HEK293 (cell line): ENCODE data around the gene SLC46A1.

Experiments
- FEZF1 ChIP-seq: fragments of 450-650 bp; formaldehyde crosslinking; IDR thresholded peaks from 2 replicates; pipeline ENCODE4 v1.5.1; 2016; ENCODE audit warnings: missing biosample characterization, missing genetic modification characterization
- GLIS1 ChIP-seq: fragments of 450-650 bp; formaldehyde crosslinking; IDR thresholded peaks from 2 replicates; pipeline ENCODE4 v1.5.1; 2016; ENCODE audit warnings: missing biosample characterization, missing genetic modification characterization
- HOXA7 ChIP-seq: sonication (generic); formaldehyde crosslinking; IDR thresholded peaks from 2 replicates; pipeline ENCODE4 v1.8.1; 2022; ENCODE audit warnings: missing genetic modification reagents, borderline replicate concordance
- IKZF3 ChIP-seq: fragments of 450-650 bp; IDR thresholded peaks from 2 replicates; pipeline ENCODE4 v1.5.0; 2018; ENCODE audit warnings: missing biosample characterization, mild to moderate bottlenecking, missing genetic modification characterization, moderate library complexity
- KLF10 ChIP-seq: fragments of 450-650 bp; IDR thresholded peaks from 2 replicates; pipeline ENCODE4 v1.5.1; 2018; ENCODE audit warnings: missing biosample characterization, mild to moderate bottlenecking, missing genetic modification characterization
- KLF7 ChIP-seq: fragments of 450-650 bp; formaldehyde crosslinking; IDR thresholded peaks from 2 replicates; pipeline ENCODE4 v1.5.1; 2016; ENCODE audit warnings: missing biosample characterization, missing genetic modification characterization, borderline replicate concordance
- KLF9 ChIP-seq: fragments of 450-650 bp; formaldehyde crosslinking; IDR thresholded peaks from 2 replicates; pipeline ENCODE4 v1.5.1; 2016; ENCODE audit warnings: missing biosample characterization, missing genetic modification characterization, low read depth
- MYNN ChIP-seq: fragments of 450-650 bp; formaldehyde crosslinking; IDR thresholded peaks from 2 replicates; pipeline ENCODE4 v1.5.1; 2016; ENCODE audit warnings: missing biosample characterization, missing genetic modification characterization, borderline replicate concordance
- MZF1 ChIP-seq: fragments of 450-650 bp; formaldehyde crosslinking; IDR thresholded peaks from 2 replicates; pipeline ENCODE4 v1.5.1; 2017; ENCODE audit warnings: missing biosample characterization, missing genetic modification characterization, borderline replicate concordance
- SALL2 ChIP-seq: fragments of 450-650 bp; formaldehyde crosslinking; IDR thresholded peaks from 2 replicates; pipeline ENCODE4 v1.5.0; 2017; ENCODE audit warnings: missing biosample characterization, mild to moderate bottlenecking, missing genetic modification characterization, borderline replicate concordance
- SP2 ChIP-seq: fragments of 450-650 bp; formaldehyde crosslinking; IDR thresholded peaks from 2 replicates; pipeline ENCODE4 v1.5.1; 2016; ENCODE audit warnings: missing biosample characterization, missing genetic modification characterization
- TRIM28 ChIP-seq: IDR thresholded peaks from 2 replicates; pipeline ENCODE4 v1.6.1; 2011; ENCODE audit warnings: low read length, control low read depth, borderline replicate concordance
- WT1 ChIP-seq: fragments of 450-650 bp; formaldehyde crosslinking; IDR thresholded peaks from 2 replicates; pipeline ENCODE4 v1.5.1; 2016; ENCODE audit warnings: missing biosample characterization, missing genetic modification characterization
- ZNF10 ChIP-seq: fragments of 450-650 bp; formaldehyde crosslinking; IDR thresholded peaks from 2 replicates; pipeline ENCODE4 v1.5.1; 2017; ENCODE audit warnings: missing biosample characterization, missing genetic modification characterization
- ZNF140 ChIP-seq: fragments of 450-650 bp; formaldehyde crosslinking; IDR thresholded peaks from 2 replicates; pipeline ENCODE4 v1.5.1; 2016; ENCODE audit warnings: missing biosample characterization, missing genetic modification characterization
- ZNF16 ChIP-seq: fragments of 450-650 bp; formaldehyde crosslinking; IDR thresholded peaks from 2 replicates; pipeline ENCODE4 v1.5.1; 2016; ENCODE audit warnings: low read depth, missing biosample characterization, missing genetic modification characterization
- ZNF239 ChIP-seq: fragments of 450-650 bp; formaldehyde crosslinking; IDR thresholded peaks from 2 replicates; pipeline ENCODE4 v1.5.1; 2016; ENCODE audit warnings: missing biosample characterization, missing genetic modification characterization
- ZNF266 ChIP-seq: fragments of 450-650 bp; formaldehyde crosslinking; IDR thresholded peaks from 2 replicates; pipeline ENCODE4 v1.5.1; 2016; ENCODE audit warnings: missing biosample characterization, missing genetic modification characterization, low read depth
- ZNF302 ChIP-seq: fragments of 450-650 bp; formaldehyde crosslinking; IDR thresholded peaks from 2 replicates; pipeline ENCODE4 v1.5.1; 2016; ENCODE audit warnings: missing biosample characterization, missing genetic modification characterization, low read depth
- ZNF426 ChIP-seq: fragments of 450-650 bp; formaldehyde crosslinking; IDR thresholded peaks from 2 replicates; pipeline ENCODE4 v1.5.1; 2017; ENCODE audit warnings: missing biosample characterization, missing genetic modification characterization, mild to moderate bottlenecking, inconsistent platforms, moderate library complexity
- ZNF549 ChIP-seq: fragments of 450-650 bp; IDR thresholded peaks from 2 replicates; pipeline ENCODE4 v1.5.1; 2018; ENCODE audit warnings: missing biosample characterization, missing genetic modification characterization, mild to moderate bottlenecking, inconsistent platforms, moderate library complexity
- ZNF658 ChIP-seq: fragments of 450-650 bp; formaldehyde crosslinking; IDR thresholded peaks from 2 replicates; pipeline ENCODE4; 2016; ENCODE audit warnings: missing biosample characterization, missing genetic modification characterization
- ZNF747 ChIP-seq: fragments of 450-650 bp; formaldehyde crosslinking; IDR thresholded peaks from 2 replicates; pipeline ENCODE4 v1.5.1; 2016; ENCODE audit warnings: missing biosample characterization, missing genetic modification characterization
- ZSCAN23 ChIP-seq: fragments of 450-650 bp; formaldehyde crosslinking; IDR thresholded peaks from 2 replicates; pipeline ENCODE4 v1.5.1; 2016; ENCODE audit warnings: missing biosample characterization, missing genetic modification characterization
- ZXDB ChIP-seq: fragments of 450-650 bp; formaldehyde crosslinking; IDR thresholded peaks from 2 replicates; pipeline ENCODE4 v1.5.1; 2016; ENCODE audit warnings: missing biosample characterization, missing genetic modification characterization
- TF ChIP-seq, protein P1 (sequence below): fragments of 450-650 bp; formaldehyde crosslinking; IDR thresholded peaks from 2 replicates; pipeline ENCODE4 v1.5.1; 2016; ENCODE audit warnings: missing biosample characterization, missing genetic modification characterization
- TF ChIP-seq, protein P2 (sequence below): fragments of 450-650 bp; formaldehyde crosslinking; conservative IDR thresholded peaks from 2 replicates; pipeline ENCODE4 v1.5.1; 2016; ENCODE audit warnings: low read depth, missing biosample characterization, missing genetic modification characterization
- TF ChIP-seq, protein P3 (sequence below): fragments of 450-650 bp; formaldehyde crosslinking; IDR thresholded peaks from 2 replicates; pipeline ENCODE4 v1.5.1; 2016; ENCODE audit warnings: missing biosample characterization, missing genetic modification characterization
- TF ChIP-seq, protein P4 (sequence below): fragments of 450-650 bp; formaldehyde crosslinking; IDR thresholded peaks from 2 replicates; pipeline ENCODE4 v1.5.1; 2017; ENCODE audit warnings: missing biosample characterization, mild to moderate bottlenecking, missing genetic modification characterization, moderate library complexity
- TF ChIP-seq, protein P5 (sequence below): fragments of 450-650 bp; formaldehyde crosslinking; IDR thresholded peaks from 2 replicates; pipeline ENCODE4 v1.5.1; 2017; ENCODE audit warnings: missing biosample characterization, missing genetic modification characterization

SLC46A1 gene

DNA sequence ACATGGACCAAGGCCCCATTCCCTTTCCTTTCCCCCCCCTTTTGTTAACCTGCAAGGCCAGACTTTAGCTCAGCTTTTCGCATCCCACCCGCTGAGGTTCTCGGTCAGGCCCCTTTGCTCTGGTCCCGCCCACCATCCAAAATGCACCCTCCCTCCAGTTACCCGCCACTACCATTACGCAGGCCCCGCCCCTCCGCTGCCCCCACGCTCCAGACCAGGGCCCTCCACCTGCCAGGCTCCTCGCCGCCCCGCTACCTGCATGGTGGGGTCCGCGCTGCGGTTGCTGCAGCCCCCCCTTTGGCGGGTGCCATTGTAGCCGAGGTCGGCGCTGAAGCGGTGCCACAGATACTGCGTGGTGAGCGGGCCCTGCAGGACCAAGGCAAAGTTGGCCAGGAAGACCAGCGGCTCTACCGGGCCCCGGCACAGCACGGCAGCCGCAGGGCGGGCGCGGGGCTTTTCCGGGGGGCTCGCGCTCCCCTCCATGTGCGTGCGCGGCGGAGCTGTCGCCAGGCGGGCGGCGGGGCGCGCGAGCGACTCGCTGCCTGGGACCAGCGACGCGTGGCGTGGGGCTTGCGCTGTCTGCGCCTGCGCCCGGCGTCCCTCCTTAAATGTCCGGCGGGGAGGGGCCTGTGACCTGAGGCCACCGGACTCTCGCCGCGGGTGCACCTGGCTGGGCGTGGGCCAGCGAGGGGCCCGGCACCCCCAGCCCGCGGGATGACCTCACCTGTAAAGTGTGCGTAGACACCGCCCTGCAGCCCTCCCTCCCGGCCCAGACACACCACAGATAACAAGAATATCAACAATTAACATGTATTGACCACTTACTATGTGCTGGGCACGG lies at the start of gene SLC46A1 (continued):
- TF ChIP-seq ZNF549 (tag by site-specific recombination) = no peak
- no peak for TF ChIP-seq ZXDB
- TF ChIP-seq ZNF239 (tag by site-specific recombination) = 0 out of 2 replicates have a peak, but pooled peaks have one; percentile 43
- TF ChIP-seq, protein P1, sequence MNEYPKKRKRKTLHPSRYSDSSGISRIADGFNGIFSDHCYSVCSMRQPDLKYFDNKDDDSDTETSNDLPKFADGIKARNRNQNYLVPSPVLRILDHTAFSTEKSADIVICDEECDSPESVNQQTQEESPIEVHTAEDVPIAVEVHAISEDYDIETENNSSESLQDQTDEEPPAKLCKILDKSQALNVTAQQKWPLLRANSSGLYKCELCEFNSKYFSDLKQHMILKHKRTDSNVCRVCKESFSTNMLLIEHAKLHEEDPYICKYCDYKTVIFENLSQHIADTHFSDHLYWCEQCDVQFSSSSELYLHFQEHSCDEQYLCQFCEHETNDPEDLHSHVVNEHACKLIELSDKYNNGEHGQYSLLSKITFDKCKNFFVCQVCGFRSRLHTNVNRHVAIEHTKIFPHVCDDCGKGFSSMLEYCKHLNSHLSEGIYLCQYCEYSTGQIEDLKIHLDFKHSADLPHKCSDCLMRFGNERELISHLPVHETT (tag by site-specific recombination) = no peak
- 0 out of 2 replicates have a peak, but pooled peaks have one; percentile 15 for TF ChIP-seq WT1 (tag by site-specific recombination)
- peak; percentile 77 for TF ChIP-seq GLIS1
- no peak for TF ChIP-seq MZF1
- TF ChIP-seq, protein P2, sequence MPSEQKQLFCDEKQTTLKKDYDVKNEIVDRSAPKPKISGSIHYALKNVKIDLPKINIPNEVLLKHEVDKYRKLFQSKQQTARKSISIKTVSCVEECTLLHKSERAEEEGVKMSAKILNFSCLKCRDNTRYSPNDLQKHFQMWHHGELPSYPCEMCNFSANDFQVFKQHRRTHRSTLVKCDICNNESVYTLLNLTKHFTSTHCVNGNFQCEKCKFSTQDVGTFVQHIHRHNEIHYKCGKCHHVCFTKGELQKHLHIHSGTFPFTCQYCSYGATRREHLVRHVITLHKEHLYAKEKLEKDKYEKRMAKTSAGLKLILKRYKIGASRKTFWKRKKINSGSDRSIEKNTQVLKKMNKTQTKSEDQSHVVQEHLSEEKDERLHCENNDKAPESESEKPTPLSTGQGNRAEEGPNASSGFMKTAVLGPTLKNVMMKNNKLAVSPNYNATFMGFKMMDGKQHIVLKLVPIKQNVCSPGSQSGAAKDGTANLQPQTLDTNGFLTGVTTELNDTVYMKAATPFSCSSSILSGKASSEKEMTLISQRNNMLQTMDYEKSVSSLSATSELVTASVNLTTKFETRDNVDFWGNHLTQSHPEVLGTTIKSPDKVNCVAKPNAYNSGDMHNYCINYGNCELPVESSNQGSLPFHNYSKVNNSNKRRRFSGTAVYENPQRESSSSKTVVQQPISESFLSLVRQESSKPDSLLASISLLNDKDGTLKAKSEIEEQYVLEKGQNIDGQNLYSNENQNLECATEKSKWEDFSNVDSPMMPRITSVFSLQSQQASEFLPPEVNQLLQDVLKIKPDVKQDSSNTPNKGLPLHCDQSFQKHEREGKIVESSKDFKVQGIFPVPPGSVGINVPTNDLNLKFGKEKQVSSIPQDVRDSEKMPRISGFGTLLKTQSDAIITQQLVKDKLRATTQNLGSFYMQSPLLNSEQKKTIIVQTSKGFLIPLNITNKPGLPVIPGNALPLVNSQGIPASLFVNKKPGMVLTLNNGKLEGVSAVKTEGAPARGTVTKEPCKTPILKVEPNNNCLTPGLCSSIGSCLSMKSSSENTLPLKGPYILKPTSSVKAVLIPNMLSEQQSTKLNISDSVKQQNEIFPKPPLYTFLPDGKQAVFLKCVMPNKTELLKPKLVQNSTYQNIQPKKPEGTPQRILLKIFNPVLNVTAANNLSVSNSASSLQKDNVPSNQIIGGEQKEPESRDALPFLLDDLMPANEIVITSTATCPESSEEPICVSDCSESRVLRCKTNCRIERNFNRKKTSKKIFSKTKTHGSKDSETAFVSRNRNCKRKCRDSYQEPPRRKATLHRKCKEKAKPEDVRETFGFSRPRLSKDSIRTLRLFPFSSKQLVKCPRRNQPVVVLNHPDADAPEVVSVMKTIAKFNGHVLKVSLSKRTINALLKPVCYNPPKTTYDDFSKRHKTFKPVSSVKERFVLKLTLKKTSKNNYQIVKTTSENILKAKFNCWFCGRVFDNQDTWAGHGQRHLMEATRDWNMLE = no peak
- peak; percentile 58; the same call in 1 of the 2 replicates for TF ChIP-seq KLF10 (tag by site-specific recombination)
- no peak for TF ChIP-seq ZNF140 (tag by site-specific recombination)
- TF ChIP-seq ZSCAN23 = peak; percentile 78; the same call in 1 of the 2 replicates
- TF ChIP-seq KLF9 (tag by site-specific recombination) = peak; percentile 96
- TF ChIP-seq FEZF1 (tag by site-specific recombination) = no peak
- TF ChIP-seq, protein P3, sequence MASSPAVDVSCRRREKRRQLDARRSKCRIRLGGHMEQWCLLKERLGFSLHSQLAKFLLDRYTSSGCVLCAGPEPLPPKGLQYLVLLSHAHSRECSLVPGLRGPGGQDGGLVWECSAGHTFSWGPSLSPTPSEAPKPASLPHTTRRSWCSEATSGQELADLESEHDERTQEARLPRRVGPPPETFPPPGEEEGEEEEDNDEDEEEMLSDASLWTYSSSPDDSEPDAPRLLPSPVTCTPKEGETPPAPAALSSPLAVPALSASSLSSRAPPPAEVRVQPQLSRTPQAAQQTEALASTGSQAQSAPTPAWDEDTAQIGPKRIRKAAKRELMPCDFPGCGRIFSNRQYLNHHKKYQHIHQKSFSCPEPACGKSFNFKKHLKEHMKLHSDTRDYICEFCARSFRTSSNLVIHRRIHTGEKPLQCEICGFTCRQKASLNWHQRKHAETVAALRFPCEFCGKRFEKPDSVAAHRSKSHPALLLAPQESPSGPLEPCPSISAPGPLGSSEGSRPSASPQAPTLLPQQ (tag by site-specific recombination) = peak; percentile 84
- no peak for TF ChIP-seq ZNF658 (tag by site-specific recombination)
- no peak for TF ChIP-seq ZNF10 (tag by site-specific recombination)
- TF ChIP-seq ZNF747 = no peak
- TF ChIP-seq ZNF16 (tag by site-specific recombination) = no peak
- TF ChIP-seq, protein P4, sequence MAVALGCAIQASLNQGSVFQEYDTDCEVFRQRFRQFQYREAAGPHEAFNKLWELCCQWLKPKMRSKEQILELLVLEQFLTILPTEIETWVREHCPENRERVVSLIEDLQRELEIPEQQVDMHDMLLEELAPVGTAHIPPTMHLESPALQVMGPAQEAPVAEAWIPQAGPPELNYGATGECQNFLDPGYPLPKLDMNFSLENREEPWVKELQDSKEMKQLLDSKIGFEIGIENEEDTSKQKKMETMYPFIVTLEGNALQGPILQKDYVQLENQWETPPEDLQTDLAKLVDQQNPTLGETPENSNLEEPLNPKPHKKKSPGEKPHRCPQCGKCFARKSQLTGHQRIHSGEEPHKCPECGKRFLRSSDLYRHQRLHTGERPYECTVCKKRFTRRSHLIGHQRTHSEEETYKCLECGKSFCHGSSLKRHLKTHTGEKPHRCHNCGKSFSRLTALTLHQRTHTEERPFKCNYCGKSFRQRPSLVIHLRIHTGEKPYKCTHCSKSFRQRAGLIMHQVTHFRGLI (tag by site-specific recombination) = no peak; the same call in 1 of the 2 replicates
- no peak for TF ChIP-seq SALL2 (tag by site-specific recombination)
- TF ChIP-seq TRIM28 = no peak
- TF ChIP-seq ZNF266 (tag by site-specific recombination) = no peak
- no peak for TF ChIP-seq HOXA7 (CRISPR knock-in tag)
- TF ChIP-seq ZNF426 = no peak
- peak; percentile 73; the same call in 1 of the 2 replicates for TF ChIP-seq KLF7 (tag by site-specific recombination)
- TF ChIP-seq SP2 (tag by site-specific recombination) = peak; percentile 86
- TF ChIP-seq IKZF3 = no peak
- TF ChIP-seq, protein P5, sequence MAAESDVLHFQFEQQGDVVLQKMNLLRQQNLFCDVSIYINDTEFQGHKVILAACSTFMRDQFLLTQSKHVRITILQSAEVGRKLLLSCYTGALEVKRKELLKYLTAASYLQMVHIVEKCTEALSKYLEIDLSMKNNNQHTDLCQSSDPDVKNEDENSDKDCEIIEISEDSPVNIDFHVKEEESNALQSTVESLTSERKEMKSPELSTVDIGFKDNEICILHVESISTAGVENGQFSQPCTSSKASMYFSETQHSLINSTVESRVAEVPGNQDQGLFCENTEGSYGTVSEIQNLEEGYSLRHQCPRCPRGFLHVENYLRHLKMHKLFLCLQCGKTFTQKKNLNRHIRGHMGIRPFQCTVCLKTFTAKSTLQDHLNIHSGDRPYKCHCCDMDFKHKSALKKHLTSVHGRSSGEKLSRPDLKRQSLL (tag by site-specific recombination) = no peak
- TF ChIP-seq MYNN (tag by site-specific recombination) = no peak
- no peak for TF ChIP-seq ZNF302 (tag by site-specific recombination)
